ENCODE measurements around the gene IGF2. TPM values are rescaled to one million over a fixed set of nuclear protein-coding genes. Genes with fewer than 3 reads are reported as not detected.

Gene IGF2
- total and polyA plus RNA-seq, 7 donors: 5.9 to 471 (median 60.2) TPM

GRCh38 chr11:2164861-2165555, 25.8 kb upstream of the IGF2 start:
- Histone ChIP-seq H3K4me3 (no peak overlapping the region), H3K36me3 (ENCODE audit: insufficient read depth in 1 of 2, low read depth in 1 of 2) (no peaks in the 10 kb centered on the region), H3K4me1 (peaks cover 5% of the 10 kb centered on the region), H3K9me3 (no peaks in the 10 kb centered on the region), H3K27ac (no peak overlapping the region), H3K27me3 (ENCODE audit: insufficient read depth in 3 of 3, low read length in 2 of 3) (peaks cover 0 to 59% (median 9%) of the 10 kb centered on the region in 3 donors)
- TF ChIP-seq, protein P1, sequence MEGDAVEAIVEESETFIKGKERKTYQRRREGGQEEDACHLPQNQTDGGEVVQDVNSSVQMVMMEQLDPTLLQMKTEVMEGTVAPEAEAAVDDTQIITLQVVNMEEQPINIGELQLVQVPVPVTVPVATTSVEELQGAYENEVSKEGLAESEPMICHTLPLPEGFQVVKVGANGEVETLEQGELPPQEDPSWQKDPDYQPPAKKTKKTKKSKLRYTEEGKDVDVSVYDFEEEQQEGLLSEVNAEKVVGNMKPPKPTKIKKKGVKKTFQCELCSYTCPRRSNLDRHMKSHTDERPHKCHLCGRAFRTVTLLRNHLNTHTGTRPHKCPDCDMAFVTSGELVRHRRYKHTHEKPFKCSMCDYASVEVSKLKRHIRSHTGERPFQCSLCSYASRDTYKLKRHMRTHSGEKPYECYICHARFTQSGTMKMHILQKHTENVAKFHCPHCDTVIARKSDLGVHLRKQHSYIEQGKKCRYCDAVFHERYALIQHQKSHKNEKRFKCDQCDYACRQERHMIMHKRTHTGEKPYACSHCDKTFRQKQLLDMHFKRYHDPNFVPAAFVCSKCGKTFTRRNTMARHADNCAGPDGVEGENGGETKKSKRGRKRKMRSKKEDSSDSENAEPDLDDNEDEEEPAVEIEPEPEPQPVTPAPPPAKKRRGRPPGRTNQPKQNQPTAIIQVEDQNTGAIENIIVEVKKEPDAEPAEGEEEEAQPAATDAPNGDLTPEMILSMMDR (IDR thresholded peaks at IDR 0.05): no peak
- DNase-seq (no peak), ATAC-seq (no peak)
- WGBS, 3 donors: 79 to 86% (median 84%) methylated on average over 20 of the region's 20 CpGs
- intact Hi-C loops (cut with DNase I): loop anchor here in 1 of 2 donors (10.0 kb wide), 1 partner anchor 250 kb away; no protein-coding TSS in a partner anchor

DNA sequence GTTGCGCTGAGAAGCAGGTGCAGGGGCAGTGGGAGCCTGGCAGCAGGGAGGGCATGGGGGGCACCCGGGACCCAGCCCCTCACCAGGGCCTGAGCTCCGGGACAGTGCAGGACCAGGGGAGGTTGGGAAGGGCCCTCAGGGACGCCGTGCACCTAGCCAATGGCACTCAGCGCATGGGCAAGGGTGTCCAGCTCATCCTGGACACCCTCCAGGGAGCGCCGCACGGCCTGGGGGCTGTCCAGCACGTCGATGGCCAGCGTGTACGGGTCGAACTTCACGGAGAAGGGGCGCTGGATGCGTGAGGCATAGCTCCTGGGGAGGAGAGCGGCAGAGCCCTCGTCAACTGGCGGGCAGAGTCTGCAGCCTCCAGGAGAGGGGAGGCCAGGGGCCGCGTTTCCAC, 24.9 kb upstream of the IGF2 start:
- H3K36me3 ChIP-seq (ENCODE audit: insufficient read depth in 1 of 2, low read depth in 1 of 2): no peaks in the 10 kb centered on the region
- intact Hi-C loops (cut with DNase I): loop anchor here in 1 of 2 donors (10.0 kb wide), 1 partner anchor 251 kb away; no protein-coding TSS in a partner anchor
- ATAC-seq (no peak), DNase-seq (no peak)
- peaks cover 5% of the 10 kb centered on the region for H3K4me1 ChIP-seq
- H3K27me3 ChIP-seq (ENCODE audit: insufficient read depth in 3 of 3, low read length in 2 of 3): peaks cover 0 to 50% (median 5%) of the 10 kb centered on the region in 3 donors
- TF ChIP-seq, protein P1 (IDR thresholded peaks at IDR 0.05): no peak
- no peaks in the 10 kb centered on the region for H3K9me3 ChIP-seq
- 69 to 79% (median 73%) methylated on average over 19 to 22 of the region's 22 CpGs for WGBS, 3 donors
- H3K27ac ChIP-seq: no peak overlapping the region
- H3K4me3 ChIP-seq: no peak overlapping the region

GRCh38 chr11:2163428-2163978, 24.3 kb upstream of the IGF2 start:
- Histone ChIP-seq H3K9me3 (no peaks in the 10 kb centered on the region), H3K27me3 (ENCODE audit: insufficient read depth in 3 of 3, low read length in 2 of 3) (peaks cover 0 to 45% (median 5%) of the 10 kb centered on the region in 3 donors), H3K4me1 (peaks cover 5% of the 10 kb centered on the region), H3K36me3 (ENCODE audit: insufficient read depth in 1 of 2, low read depth in 1 of 2) (no peaks in the 10 kb centered on the region), H3K4me3 (no peak overlapping the region), H3K27ac (no peak overlapping the region)
- DNase-seq (no peak), ATAC-seq (no peak)
- 72 to 75% (median 74%) methylated on average over 12 of the region's 12 CpGs for WGBS, 3 donors
- TF ChIP-seq, protein P1 (IDR thresholded peaks at IDR 0.05): no peak
- intact Hi-C loops (cut with DNase I): loop anchor here in 1 of 2 donors (10.0 kb wide), 1 partner anchor 251 kb away; no protein-coding TSS in a partner anchor

- ATAC-seq (no peak), DNase-seq (no peak)
- H3K36me3 ChIP-seq (ENCODE audit: insufficient read depth in 1 of 2, low read depth in 1 of 2): no peaks in the 10 kb centered on the region
- H3K4me1 ChIP-seq: no peaks in the 10 kb centered on the region
- H3K27me3 ChIP-seq (ENCODE audit: insufficient read depth in 3 of 3, low read length in 2 of 3): peaks cover 0 to 19% (median 3%) of the 10 kb centered on the region in 3 donors
- H3K9me3 ChIP-seq: no peaks in the 10 kb centered on the region
- no peak within 1 kb of the TSS for H3K27ac ChIP-seq
- no peak within 1 kb of the TSS for H3K4me3 ChIP-seq
- TF ChIP-seq, protein P1 (IDR thresholded peaks at IDR 0.05): no peak
- WGBS, 3 donors: 85 to 88% (median 85%) methylated on average over 12 to 13 of the region's 13 CpGs
- intact Hi-C loops (cut with DNase I): loop anchor here in 1 of 2 donors (10.0 kb wide), 1 partner anchor 254 kb away; no protein-coding TSS in a partner anchor
Measured at GRCh38 chr11:2160736-2161259, 21.6 kb upstream of the IGF2 start, which contains the start of gene INS. Gene INS (minus strand): TSS chr11:2161209. CDS start chr11:2160971, 238 bp downstream.
